GM23338 (cell line): ENCODE results near the gene SLITRK6. TPM values are rescaled to one million over a fixed set of nuclear protein-coding genes. Genes with fewer than 3 reads are reported as not detected.
A peak's percentile ranks its signal among the peaks of the same experiment; 100 is the strongest.

Experiments used
- ATAC-seq: fragments of 200-7000 bp; cut with Tn5 transposase; 3 replicates; pipeline ENCODE4 v1.9.1; 2020
- DNase-seq: peaks from one replicate; pipeline ENCODE4 v3.0.0-alpha.2; 2015; ENCODE audit warnings: low spot score
- H2AFZ ChIP-seq: fragments of 200-600 bp; sonication (generic); 2 replicates; pipeline ENCODE4 v1.8.0; 2016; ENCODE audit warnings: antibody characterized with exemption, mild to moderate bottlenecking, moderate library complexity
- H3F3A ChIP-seq: fragments of 200-600 bp; sonication (generic); replicated peaks from 2 replicates; pipeline ENCODE4 v1.8.0; 2017; ENCODE audit warnings: antibody characterized with exemption, mixed run types, low read depth
- H3K27ac ChIP-seq: fragments of 200-600 bp; sonication (generic); 2 replicates; pipeline ENCODE4 v1.6.1; 2016; ENCODE audit warnings: low read depth
- H3K27me3 ChIP-seq: fragments of 200-600 bp; sonication (generic); 2 replicates; pipeline ENCODE4 v1.8.0; 2016; ENCODE audit warnings: mild to moderate bottlenecking, mixed run types, moderate library complexity; ENCODE audit not compliant: insufficient read depth
- H3K36me3 ChIP-seq: fragments of 200-600 bp; sonication (generic); 2 replicates; pipeline ENCODE4 v1.8.0; 2016; ENCODE audit warnings: mild to moderate bottlenecking; ENCODE audit not compliant: insufficient read depth
- H3K4me1 ChIP-seq: fragments of 200-600 bp; sonication (generic); 2 replicates; pipeline ENCODE4 v1.8.0; 2016; ENCODE audit warnings: mild to moderate bottlenecking, moderate library complexity; ENCODE audit not compliant: insufficient read depth
- H3K4me2 ChIP-seq: fragments of 200-600 bp; sonication (generic); 2 replicates; pipeline ENCODE4 v1.7.1; 2017; ENCODE audit warnings: mixed run types
- H3K4me3 ChIP-seq: fragments of 200-600 bp; sonication (generic); 2 replicates; pipeline ENCODE4 v1.6.1; 2016; ENCODE audit warnings: mixed run types
- H3K79me2 ChIP-seq: fragments of 200-600 bp; sonication (generic); replicated peaks from 2 replicates; pipeline ENCODE4 v1.8.0; 2017; ENCODE audit warnings: mild to moderate bottlenecking; ENCODE audit not compliant: insufficient read depth
- H3K9me2 ChIP-seq: fragments of 200-600 bp; sonication (generic); 2 replicates; pipeline ENCODE4 v1.8.0; 2017; ENCODE audit not compliant: insufficient read depth
- H4K20me1 ChIP-seq: fragments of 200-600 bp; sonication (generic); replicated peaks from 2 replicates; pipeline ENCODE4 v1.8.0; 2017; ENCODE audit warnings: mild to moderate bottlenecking; ENCODE audit not compliant: insufficient read depth
- H3K27ac Mint-ChIP-seq: 2 replicates; pipeline ENCODE4 v1.8.0; 2020; ENCODE audit warnings: inconsistent platforms, mild to moderate bottlenecking, moderate library complexity, mixed read lengths
- H3K27me3 Mint-ChIP-seq: 3 replicates; pipeline ENCODE4 v1.8.0; 2022; ENCODE audit warnings: low read depth, mild to moderate bottlenecking, moderate library complexity, mixed read lengths, inconsistent platforms; ENCODE audit not compliant: insufficient read depth, poor library complexity
- H3K36me3 Mint-ChIP-seq: 3 replicates; pipeline ENCODE4 v1.8.0; 2021; ENCODE audit warnings: low read depth, mild to moderate bottlenecking, inconsistent platforms, moderate library complexity, mixed read lengths
- H3K4me1 Mint-ChIP-seq: 3 replicates; pipeline ENCODE4 v1.8.0; 2020; ENCODE audit warnings: mild to moderate bottlenecking, inconsistent platforms, mixed read lengths
- H3K4me3 Mint-ChIP-seq: 3 replicates; pipeline ENCODE4 v1.8.0; 2021; ENCODE audit warnings: moderate library complexity, mild to moderate bottlenecking, inconsistent platforms, mixed read lengths
- H3K9me3 Mint-ChIP-seq: 3 replicates; pipeline ENCODE4 v1.8.0; 2020; ENCODE audit warnings: moderate library complexity, mild to moderate bottlenecking, inconsistent platforms, mixed read lengths
- CREB1 ChIP-seq: fragments of 250-450 bp; sonication (Bioruptor Pico); IDR thresholded peaks from 2 replicates; pipeline ENCODE4 v1.5.0; 2020; ENCODE audit warnings: low read depth, mild to moderate bottlenecking, moderate library complexity
- JUNB ChIP-seq: IDR thresholded peaks from one replicate; pipeline ENCODE4 v1.6.1; 2016; ENCODE audit warnings: antibody characterized with exemption; ENCODE audit not compliant: unreplicated experiment
- POLR2AphosphoS5 ChIP-seq: IDR thresholded peaks from 2 replicates; pipeline ENCODE4 v1.6.1; 2016; ENCODE audit warnings: antibody characterized with exemption, low read depth
- polyA plus RNA-seq: library from polyadenylated mRNA; unstranded; fragments of >200 nt; fragmentation: Nextera tagmentation; extraction: Ambion mirVana; gene quantifications from 2 replicates; pipeline ENCODE4 v1.2.1, GENCODE V29; 2016
- total RNA-seq: library from RNA; depleted of rRNA; stranded (reverse); fragments of >200 nt; shearing (Covaris generic); gene quantifications from 2 replicates; pipeline ENCODE4 v1.2.3, GENCODE V29; 2014
- TF ChIP-seq, protein P1 (sequence below): fragments of 250-450 bp; sonication (Bioruptor Pico); IDR thresholded peaks from 2 replicates; pipeline ENCODE4 v1.5.0; 2020; ENCODE audit warnings: mild to moderate bottlenecking, moderate library complexity
- TF ChIP-seq, protein P2 (sequence below), 2 experiments: fragments of 200-600 bp in 1 of 2; sonication (generic) in 1 of 2; conservative IDR thresholded peaks; 2 replicates each; pipeline versions ENCODE4 v1.5.1 to v1.6.1; 2016 to 2017; ENCODE audit warnings: antibody characterized with exemption in 2 of 2, low read depth in 2 of 2, mild to moderate bottlenecking in 2 of 2, moderate library complexity in 1 of 2
- TF ChIP-seq, protein P3 (sequence below): IDR thresholded peaks from 2 replicates; pipeline ENCODE4 v1.6.1; 2016; ENCODE audit warnings: antibody characterized with exemption

Gene SLITRK6
- total and polyA plus RNA-seq, 2 experiments from 2014 or later: 0.45 to 1.0 TPM

- TF ChIP-seq, protein P1, sequence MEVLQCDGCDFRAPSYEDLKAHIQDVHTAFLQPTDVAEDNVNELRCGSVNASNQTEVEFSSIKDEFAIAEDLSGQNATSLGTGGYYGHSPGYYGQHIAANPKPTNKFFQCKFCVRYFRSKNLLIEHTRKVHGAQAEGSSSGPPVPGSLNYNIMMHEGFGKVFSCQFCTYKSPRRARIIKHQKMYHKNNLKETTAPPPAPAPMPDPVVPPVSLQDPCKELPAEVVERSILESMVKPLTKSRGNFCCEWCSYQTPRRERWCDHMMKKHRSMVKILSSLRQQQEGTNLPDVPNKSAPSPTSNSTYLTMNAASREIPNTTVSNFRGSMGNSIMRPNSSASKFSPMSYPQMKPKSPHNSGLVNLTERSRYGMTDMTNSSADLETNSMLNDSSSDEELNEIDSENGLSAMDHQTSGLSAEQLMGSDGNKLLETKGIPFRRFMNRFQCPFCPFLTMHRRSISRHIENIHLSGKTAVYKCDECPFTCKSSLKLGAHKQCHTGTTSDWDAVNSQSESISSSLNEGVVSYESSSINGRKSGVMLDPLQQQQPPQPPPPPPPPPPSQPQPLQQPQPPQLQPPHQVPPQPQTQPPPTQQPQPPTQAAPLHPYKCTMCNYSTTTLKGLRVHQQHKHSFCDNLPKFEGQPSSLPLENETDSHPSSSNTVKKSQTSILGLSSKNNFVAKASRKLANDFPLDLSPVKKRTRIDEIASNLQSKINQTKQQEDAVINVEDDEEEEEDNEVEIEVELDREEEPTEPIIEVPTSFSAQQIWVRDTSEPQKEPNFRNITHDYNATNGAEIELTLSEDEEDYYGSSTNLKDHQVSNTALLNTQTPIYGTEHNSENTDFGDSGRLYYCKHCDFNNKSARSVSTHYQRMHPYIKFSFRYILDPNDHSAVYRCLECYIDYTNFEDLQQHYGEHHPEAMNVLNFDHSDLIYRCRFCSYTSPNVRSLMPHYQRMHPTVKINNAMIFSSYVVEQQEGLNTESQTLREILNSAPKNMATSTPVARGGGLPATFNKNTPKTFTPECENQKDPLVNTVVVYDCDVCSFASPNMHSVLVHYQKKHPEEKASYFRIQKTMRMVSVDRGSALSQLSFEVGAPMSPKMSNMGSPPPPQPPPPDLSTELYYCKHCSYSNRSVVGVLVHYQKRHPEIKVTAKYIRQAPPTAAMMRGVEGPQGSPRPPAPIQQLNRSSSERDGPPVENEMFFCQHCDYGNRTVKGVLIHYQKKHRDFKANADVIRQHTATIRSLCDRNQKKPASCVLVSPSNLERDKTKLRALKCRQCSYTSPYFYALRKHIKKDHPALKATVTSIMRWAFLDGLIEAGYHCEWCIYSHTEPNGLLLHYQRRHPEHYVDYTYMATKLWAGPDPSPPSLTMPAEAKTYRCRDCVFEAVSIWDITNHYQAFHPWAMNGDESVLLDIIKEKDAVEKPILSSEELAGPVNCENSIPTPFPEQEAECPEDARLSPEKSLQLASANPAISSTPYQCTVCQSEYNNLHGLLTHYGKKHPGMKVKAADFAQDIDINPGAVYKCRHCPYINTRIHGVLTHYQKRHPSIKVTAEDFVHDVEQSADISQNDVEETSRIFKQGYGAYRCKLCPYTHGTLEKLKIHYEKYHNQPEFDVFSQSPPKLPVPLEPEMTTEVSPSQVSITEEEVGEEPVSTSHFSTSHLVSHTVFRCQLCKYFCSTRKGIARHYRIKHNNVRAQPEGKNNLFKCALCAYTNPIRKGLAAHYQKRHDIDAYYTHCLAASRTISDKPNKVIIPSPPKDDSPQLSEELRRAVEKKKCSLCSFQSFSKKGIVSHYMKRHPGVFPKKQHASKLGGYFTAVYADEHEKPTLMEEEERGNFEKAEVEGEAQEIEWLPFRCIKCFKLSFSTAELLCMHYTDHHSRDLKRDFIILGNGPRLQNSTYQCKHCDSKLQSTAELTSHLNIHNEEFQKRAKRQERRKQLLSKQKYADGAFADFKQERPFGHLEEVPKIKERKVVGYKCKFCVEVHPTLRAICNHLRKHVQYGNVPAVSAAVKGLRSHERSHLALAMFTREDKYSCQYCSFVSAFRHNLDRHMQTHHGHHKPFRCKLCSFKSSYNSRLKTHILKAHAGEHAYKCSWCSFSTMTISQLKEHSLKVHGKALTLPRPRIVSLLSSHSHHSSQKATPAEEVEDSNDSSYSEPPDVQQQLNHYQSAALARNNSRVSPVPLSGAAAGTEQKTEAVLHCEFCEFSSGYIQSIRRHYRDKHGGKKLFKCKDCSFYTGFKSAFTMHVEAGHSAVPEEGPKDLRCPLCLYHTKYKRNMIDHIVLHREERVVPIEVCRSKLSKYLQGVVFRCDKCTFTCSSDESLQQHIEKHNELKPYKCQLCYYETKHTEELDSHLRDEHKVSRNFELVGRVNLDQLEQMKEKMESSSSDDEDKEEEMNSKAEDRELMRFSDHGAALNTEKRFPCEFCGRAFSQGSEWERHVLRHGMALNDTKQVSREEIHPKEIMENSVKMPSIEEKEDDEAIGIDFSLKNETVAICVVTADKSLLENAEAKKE: no peak
- no peak for TF ChIP-seq CREB1 (CRISPR knock-in tag)
- no peak for TF ChIP-seq JUNB
- TF ChIP-seq, protein P2, sequence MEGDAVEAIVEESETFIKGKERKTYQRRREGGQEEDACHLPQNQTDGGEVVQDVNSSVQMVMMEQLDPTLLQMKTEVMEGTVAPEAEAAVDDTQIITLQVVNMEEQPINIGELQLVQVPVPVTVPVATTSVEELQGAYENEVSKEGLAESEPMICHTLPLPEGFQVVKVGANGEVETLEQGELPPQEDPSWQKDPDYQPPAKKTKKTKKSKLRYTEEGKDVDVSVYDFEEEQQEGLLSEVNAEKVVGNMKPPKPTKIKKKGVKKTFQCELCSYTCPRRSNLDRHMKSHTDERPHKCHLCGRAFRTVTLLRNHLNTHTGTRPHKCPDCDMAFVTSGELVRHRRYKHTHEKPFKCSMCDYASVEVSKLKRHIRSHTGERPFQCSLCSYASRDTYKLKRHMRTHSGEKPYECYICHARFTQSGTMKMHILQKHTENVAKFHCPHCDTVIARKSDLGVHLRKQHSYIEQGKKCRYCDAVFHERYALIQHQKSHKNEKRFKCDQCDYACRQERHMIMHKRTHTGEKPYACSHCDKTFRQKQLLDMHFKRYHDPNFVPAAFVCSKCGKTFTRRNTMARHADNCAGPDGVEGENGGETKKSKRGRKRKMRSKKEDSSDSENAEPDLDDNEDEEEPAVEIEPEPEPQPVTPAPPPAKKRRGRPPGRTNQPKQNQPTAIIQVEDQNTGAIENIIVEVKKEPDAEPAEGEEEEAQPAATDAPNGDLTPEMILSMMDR (conservative IDR thresholded peaks at IDR 0.05; ENCODE audit: low read depth in 2 of 2): no peak
- TF ChIP-seq POLR2AphosphoS5: no peak
Measured at GRCh38 chr13:85819513-85819912, 20.3 kb upstream of the SLITRK6 start (continued).

DNA sequence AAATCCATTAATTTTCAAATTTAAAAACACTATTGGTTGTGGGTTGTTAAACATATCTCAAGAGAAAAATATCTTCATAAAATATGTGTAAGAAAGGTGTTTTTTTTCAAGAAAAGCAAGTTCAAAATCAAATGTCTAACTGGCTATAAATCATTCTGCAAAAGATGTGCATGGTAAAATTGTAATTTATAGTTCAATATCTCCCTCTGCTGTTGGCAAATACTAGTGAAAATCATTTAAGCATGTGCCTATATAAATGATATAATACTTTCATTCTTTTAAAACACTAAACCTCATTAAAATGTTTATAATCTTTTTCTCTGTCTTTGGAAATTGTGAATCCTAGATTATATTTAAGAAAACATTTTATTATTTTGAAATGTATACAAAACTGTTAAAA lies 17.2 kb upstream of the SLITRK6 start:
- no peaks in the 10 kb centered on the region for H3K4me1 ChIP-seq
- H3K4me3 ChIP-seq: no peak overlapping the region
- Mint-ChIP-seq H3K36me3 (peaks cover 7% of the 10 kb centered on the region; the same call in 2 of the 3 replicates), H3K9me3 (0 out of 3 replicates have a peak, but pooled peaks cover 3% of the 10 kb centered on the region), H3K27ac (no peak overlapping the region), H3K4me1 (no peaks in the 10 kb centered on the region), H3K4me3 (no peak overlapping the region), H3K27me3 (no peaks in the 10 kb centered on the region)
- H3K9me2 ChIP-seq: no peaks in the 10 kb centered on the region
- DNase-seq: no peak
- no peaks in the 10 kb centered on the region for H3K36me3 ChIP-seq
- H3K4me2 ChIP-seq: no peak overlapping the region
- H3K27ac ChIP-seq: no peak overlapping the region
- no peaks in the 10 kb centered on the region for H3K79me2 ChIP-seq
- no peaks in the 10 kb centered on the region for H4K20me1 ChIP-seq
- TF ChIP-seq, protein P3, sequence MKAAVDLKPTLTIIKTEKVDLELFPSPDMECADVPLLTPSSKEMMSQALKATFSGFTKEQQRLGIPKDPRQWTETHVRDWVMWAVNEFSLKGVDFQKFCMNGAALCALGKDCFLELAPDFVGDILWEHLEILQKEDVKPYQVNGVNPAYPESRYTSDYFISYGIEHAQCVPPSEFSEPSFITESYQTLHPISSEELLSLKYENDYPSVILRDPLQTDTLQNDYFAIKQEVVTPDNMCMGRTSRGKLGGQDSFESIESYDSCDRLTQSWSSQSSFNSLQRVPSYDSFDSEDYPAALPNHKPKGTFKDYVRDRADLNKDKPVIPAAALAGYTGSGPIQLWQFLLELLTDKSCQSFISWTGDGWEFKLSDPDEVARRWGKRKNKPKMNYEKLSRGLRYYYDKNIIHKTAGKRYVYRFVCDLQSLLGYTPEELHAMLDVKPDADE: no peak
- TF ChIP-seq, protein P2 (conservative IDR thresholded peaks at IDR 0.05; ENCODE audit: low read depth in 2 of 2): peak in 1 of 2 experiments; percentile 28; a peak in 1 of 4 replicates
- no peak for ATAC-seq
- H3F3A ChIP-seq: no peaks in the 10 kb centered on the region
- no peak overlapping the region for H2AFZ ChIP-seq
- no peaks in the 10 kb centered on the region for H3K27me3 ChIP-seq
